ENCODE data around the gene TMEM200B.
"Not testable (repeated sequence)": the region's sequence is repeated elsewhere in the genome, so short reads cannot be mapped to it uniquely, and the experiment has no call there.

Gene TMEM200B

GRCh38 chr1:29133861-29134694 lies 10.4 kb upstream of the TMEM200B start:
- DNase-seq: no peak

GRCh38 chr1:29131056-29131455 lies 7.4 kb upstream of the TMEM200B start:
- not testable (repeated sequence) for DNase-seq

- DNase-seq: no peak
Observed at GRCh38 chr1:29129916-29130315, 6.2 kb upstream of the TMEM200B start.

DNA sequence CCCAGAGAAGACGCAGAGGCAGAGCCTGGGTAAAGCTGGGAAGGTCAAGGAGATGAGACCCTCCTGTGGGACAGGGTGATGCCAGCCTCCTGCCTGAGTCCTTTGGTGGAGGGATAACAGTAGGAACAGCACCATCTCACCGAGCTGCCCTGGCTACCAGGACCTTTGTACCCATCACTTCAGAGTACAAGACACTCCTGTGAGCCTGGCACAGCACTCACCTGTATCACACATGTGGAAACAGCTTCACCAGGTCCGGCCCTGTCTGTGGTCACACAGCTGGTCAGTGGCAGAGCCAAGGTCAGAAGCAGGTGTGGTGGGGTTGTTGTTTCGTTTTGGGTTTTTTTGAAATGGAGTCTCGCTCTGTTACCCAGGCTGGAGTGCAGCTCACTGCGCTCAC lies 5.0 kb upstream of the TMEM200B start:
- DNase-seq: no peak

- DNase-seq: no peak
Observed at GRCh38 chr1:29126198-29126597, 2.5 kb upstream of the TMEM200B start.

- no peak for DNase-seq
Observed at GRCh38 chr1:29125788-29126187, 2.1 kb upstream of the TMEM200B start.

- no peak for DNase-seq
Observed at GRCh38 chr1:29125237-29125641, 1.5 kb upstream of the TMEM200B start.

GRCh38 chr1:29124366-29125236 lies 898 bp upstream of the TMEM200B start:
- DNase-seq: no peak

- DNase-seq: no peak
Observed at GRCh38 chr1:29123053-29123886, 433 bp downstream of the TMEM200B start.

- no peak for DNase-seq
Observed at GRCh38 chr1:29122682-29123052, 1.0 kb downstream of the TMEM200B start.

DNA sequence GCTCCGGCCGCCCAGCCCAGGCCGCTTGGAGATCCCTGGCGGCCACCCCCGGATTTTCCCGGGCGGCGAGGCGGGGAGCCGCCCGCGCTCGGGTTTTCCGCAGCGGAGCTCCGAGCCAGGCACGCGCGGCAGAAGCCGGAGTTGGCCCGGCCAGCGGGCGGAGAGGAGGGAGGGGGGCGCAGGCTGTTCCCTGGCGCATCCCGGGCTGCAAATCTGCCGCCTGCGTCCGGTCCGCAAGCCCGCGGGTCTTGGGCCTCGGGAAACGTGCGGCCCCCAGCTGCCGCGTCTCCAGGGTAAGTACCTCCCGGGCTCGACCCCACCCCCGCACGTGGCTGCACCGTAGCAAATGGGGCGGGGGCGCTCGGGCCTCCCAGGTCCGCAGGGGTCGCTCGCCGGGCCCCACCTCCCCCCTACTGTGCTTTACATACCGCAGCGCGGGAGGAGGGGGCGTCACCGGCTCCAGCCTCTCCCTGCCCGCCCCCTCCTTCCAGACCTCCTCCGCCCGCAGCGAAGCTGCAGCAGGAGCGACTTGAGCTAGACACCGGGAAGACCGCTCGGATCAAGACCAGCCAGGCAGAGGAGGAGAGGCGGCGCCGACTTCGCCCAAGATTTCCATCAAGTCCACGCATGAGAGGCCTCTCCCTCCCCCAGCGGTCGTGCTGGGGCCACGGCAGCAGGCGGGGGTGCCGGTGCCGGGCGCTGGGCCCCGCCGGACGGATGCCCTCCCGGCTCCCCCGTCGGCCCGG lies 1.6 kb downstream of the TMEM200B start:
- DNase-seq: no peak

DNA sequence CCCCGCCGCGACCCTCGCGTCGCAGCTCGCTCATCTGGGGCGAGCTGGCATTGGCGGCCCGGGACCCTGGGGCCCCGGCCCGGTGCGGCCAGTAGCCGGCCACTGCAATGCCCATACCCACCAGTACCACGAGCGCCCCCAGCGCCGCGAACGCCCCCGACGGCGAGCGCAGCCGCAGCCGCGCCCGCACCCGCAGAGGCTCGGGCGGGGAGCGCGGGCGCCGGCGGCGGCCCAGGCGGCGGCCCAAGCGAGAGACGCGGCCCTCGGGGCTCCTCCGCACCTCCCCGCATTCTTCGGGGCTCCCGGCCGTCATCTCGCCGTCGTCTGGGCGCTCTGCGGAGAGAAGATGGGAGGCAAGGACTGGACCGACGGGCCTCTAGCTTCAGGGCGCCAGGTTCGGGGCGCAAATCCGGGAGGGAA lies 2.2 kb downstream of the TMEM200B start:
- no peak for DNase-seq

- DNase-seq: no peak
Observed at GRCh38 chr1:29120947-29121485, 2.7 kb downstream of the TMEM200B start.

DNA sequence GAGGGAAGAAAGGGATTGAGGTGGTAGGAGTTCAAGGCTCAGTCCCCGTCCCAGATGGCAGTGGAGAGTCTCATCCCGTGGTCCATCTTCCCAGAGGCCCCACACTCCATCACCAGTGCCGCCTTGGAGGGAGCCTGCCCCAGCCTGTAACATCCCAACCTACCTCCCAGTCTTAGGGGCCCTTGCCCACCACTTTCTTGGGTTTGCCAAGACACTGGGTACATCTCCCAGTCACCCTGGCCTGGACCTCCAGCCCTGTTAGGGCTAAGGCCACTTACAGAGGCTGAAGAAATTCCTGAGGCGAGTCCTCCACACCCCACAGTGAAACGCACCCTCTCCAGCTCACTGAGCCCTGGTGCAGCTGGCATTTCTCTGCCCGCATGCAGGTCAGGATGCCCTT lies 3.3 kb downstream of the TMEM200B start:
- DNase-seq: no peak

- DNase-seq: no peak
Observed at GRCh38 chr1:29119121-29119929, 4.4 kb downstream of the TMEM200B start.

GRCh38 chr1:29117381-29117780 lies 6.3 kb downstream of the TMEM200B start:
- DNase-seq: no peak

GRCh38 chr1:29114654-29115053 lies 9.0 kb downstream of the TMEM200B start:
- DNase-seq: no peak

DNA sequence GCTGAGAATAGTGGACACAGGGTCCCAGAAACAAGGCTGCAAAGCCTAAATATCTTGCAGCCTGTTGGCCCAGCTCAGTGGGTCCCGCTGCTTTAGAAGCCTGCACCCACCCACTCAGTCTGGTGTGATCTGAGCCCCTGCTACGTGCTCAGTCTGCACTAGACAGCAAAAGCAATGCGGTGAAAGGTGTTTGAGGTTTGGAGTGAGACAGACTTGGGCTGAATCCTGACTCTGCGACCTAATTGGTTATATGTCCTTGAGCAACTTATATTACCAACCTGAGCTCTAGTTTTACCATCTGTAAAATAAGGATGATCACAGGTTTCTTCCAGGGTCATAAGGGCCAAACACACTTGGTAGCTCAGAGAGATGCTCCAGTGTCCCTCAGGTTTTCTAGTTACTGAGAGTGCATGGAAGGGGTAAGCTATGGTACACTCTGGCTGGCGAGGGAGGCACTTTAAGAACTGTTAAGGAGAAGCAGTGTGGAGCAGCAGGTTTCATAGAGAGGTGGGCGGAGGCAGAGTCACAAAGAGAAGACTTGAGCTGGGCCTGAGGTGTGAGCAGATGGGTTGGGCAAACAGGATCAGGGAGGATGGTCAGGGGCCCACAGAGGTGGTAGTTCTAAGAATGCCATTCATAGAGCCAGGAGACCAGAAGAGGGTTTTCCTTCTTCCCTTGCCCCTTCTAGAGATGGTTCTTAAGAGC lies 10.1 kb downstream of the TMEM200B start:
- DNase-seq: no peak

- no peak for DNase-seq
Observed at GRCh38 chr1:29112705-29113412, 10.8 kb downstream of the TMEM200B start.

DNA sequence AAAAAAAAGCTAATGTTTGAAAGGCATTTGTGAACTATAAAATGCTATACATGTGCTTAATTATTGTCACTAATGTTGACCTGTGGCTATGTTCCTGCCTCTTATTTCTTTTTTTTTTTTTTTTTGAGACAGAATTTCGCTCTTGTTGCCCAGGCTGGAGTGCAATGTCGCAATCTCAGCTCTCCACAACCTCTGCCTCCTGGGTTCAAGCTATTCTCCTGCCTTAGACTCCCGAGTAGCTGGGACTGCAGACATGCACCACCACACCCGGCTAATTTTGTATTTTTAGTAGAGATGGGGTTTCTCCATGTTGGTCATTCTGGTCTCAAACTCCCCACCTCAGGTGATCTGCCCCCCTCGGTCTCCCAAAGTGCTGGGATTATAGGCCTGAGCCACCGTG lies 15.7 kb downstream of the TMEM200B start:
- DNase-seq: not testable (repeated sequence)
